T-cell (primary cell): ENCODE measurements around the gene COX11. TPM values are rescaled to one million over a fixed set of nuclear protein-coding genes. Genes with fewer than 3 reads are reported as not detected.

Experiments used
- ATAC-seq, 4 experiments: fragments of 200-7000 bp in 3 of 4; fragments of 150-1000 bp in 1 of 4; cut with Tn5 transposase; replicated peaks in 1 of 4; 1 replicate in 3 of 4; 2 replicates in 1 of 4; pipeline ENCODE4 v1.10.0; 2021; ENCODE audit warnings: moderate library complexity in 3 of 4, mild to moderate bottlenecking in 2 of 4, moderate number of reproducible peaks in 1 of 4
- CTCF ChIA-PET, 2 donors: fragments of 300-600 bp; sonication (Branson Sonifier 250); formaldehyde crosslinking; loops; one replicate each; lab custom pipeline; 2022; ENCODE audit warnings: antibody characterized with exemption in 2 of 2; lab: Charles Lee
- POLR2A ChIA-PET, 2 donors: fragments of 300-600 bp; sonication (Branson Sonifier 250); formaldehyde crosslinking; loops; one replicate each; lab custom pipeline; 2022; ENCODE audit warnings: antibody characterized with exemption in 2 of 2; lab: Charles Lee
- DNase-seq, 35 experiments: peaks; one replicate each; pipeline versions ENCODE4 v3.0.0 to v3.0.0-alpha.2; 2013 to 2023
- H3K27ac ChIP-seq: one replicate; pipeline ENCODE4 v1.5.1; 2013; ENCODE audit warnings: low read length
- H3K27me3 ChIP-seq, 2 experiments: replicated peaks in 1 of 2; 1 replicate in 1 of 2; 2 replicates in 1 of 2; pipeline versions ENCODE4 v1.6.1 to v1.7.0; 2013; ENCODE audit warnings: low read length in 1 of 2, mixed read lengths in 1 of 2; ENCODE audit not compliant: control insufficient read depth in 2 of 2, insufficient read depth in 2 of 2; ENCODE audit errors: extremely low read depth in 1 of 2
- H3K36me3 ChIP-seq, 2 donors: 1 replicate in 1 of 2; 2 replicates in 1 of 2; pipeline versions ENCODE4 v1.6.1 to v1.7.0; 2013; ENCODE audit warnings: low read length in 1 of 2; ENCODE audit not compliant: control insufficient read depth in 2 of 2, insufficient read depth in 1 of 2; ENCODE audit errors: extremely low read depth in 1 of 2
- H3K4me1 ChIP-seq, 2 experiments: 1 replicate in 1 of 2; 2 replicates in 1 of 2; pipeline versions ENCODE4 v1.6.1 to v1.7.0; 2013; ENCODE audit warnings: low read length in 2 of 2, mixed read lengths in 1 of 2; ENCODE audit not compliant: insufficient read depth in 2 of 2, control insufficient read depth in 1 of 2; ENCODE audit errors: extremely low read depth in 1 of 2
- H3K4me3 ChIP-seq, 2 donors: 1 replicate in 1 of 2; 2 replicates in 1 of 2; pipeline versions ENCODE4 v1.5.1 to v1.7.0; 2013; ENCODE audit warnings: mild to moderate bottlenecking in 2 of 2, low read length in 1 of 2, moderate library complexity in 1 of 2; ENCODE audit not compliant: control insufficient read depth in 1 of 2; ENCODE audit errors: extremely low read depth in 1 of 2
- H3K9me3 ChIP-seq: 2 replicates; pipeline ENCODE4 v1.7.0; 2013
- H3K27ac Mint-ChIP-seq, 2 donors: one replicate each; pipeline ENCODE4 v1.8.0; 2020 to 2021; ENCODE audit warnings: mild to moderate bottlenecking in 2 of 2, mixed read lengths in 2 of 2
- H3K27me3 Mint-ChIP-seq, 2 donors: one replicate each; pipeline ENCODE4 v1.8.0; 2021 to 2022; ENCODE audit warnings: mixed read lengths in 2 of 2
- H3K36me3 Mint-ChIP-seq: one replicate; pipeline ENCODE4 v1.8.0; 2021; ENCODE audit warnings: mixed read lengths
- H3K4me1 Mint-ChIP-seq, 3 donors: one replicate each; pipeline ENCODE4 v1.8.0; 2020 to 2022; ENCODE audit warnings: mixed read lengths in 3 of 3, mild to moderate bottlenecking in 1 of 3
- H3K4me3 Mint-ChIP-seq, 3 donors: one replicate each; pipeline ENCODE4 v1.8.0; 2020 to 2022; ENCODE audit warnings: mild to moderate bottlenecking in 3 of 3, mixed read lengths in 3 of 3, moderate library complexity in 3 of 3
- H3K9me3 Mint-ChIP-seq, 3 donors: one replicate each; pipeline ENCODE4 v1.8.0; 2020 to 2022; ENCODE audit warnings: mixed read lengths in 3 of 3
- WGBS: methylation state at CpG from one replicate; pipeline ENCODE4 v1.1.5; 2013; ENCODE audit warnings: missing lambda C conversion rate; ENCODE audit not compliant: insufficient coverage; 5-methylcytosine and 5-hydroxymethylcytosine counted together
- total RNA-seq, 35 experiments: library from RNA in 6 of 35; stranded (reverse) in 6 of 35; fragments of 120-200 nt in 1 of 35; gene quantifications; one replicate each; pipeline versions ENCODE4 v1.2.1 to v1.2.4 and lab custom pipeline; 2013 to 2026

The COX11 gene
- total RNA-seq, 5 donors from 2014 or later (not counting 1 experiment from before 2014, with no cell fraction given) = 37.6 to 74.1 (median 56.0) TPM

DNA sequence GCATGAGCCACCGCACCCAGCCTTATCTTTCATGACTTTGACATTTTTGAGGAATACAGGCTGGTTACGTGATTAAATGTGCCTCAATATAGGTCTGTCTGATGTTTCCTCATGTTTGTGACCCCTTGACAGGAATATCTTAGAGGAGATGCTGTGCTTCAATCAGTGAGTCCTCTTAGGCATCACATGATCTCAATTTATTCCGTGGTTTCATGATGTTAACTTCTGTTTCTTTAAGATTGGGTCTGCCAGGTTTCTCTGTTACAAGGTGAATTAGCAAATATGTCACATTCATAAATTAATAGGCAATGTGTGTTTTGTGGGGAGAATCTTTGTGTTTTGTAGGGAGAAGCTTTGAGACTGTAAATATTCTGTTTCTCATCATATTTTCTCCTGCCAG, 3.4 kb upstream of the COX11 start:
- Histone ChIP-seq H3K27me3 (no peaks in the 10 kb centered on the region), H3K4me3 (no peak overlapping the region), H3K4me1 (peaks cover 14 to 18% of the 10 kb centered on the region in 2 experiments), H3K9me3 (no peaks in the 10 kb centered on the region), H3K36me3 (peaks cover 0 to 4% of the 10 kb centered on the region in 2 donors), H3K27ac (no peak overlapping the region)
- peaks cover 4% of the 10 kb centered on the region for H3K36me3 Mint-ChIP-seq
- no peak for DNase-seq
- no peaks in the 10 kb centered on the region for H3K27me3 Mint-ChIP-seq
- no peaks in the 10 kb centered on the region for H3K9me3 Mint-ChIP-seq
- peaks cover 16% of the 10 kb centered on the region in 3 donors for H3K4me1 Mint-ChIP-seq
- H3K4me3 Mint-ChIP-seq = no peak overlapping the region
- ChIA-PET POLR2A (no interaction called here), CTCF (interaction anchor here (0.6 to 2.0 kb wide), 2 partner anchors 21 kb away, joined by 4 to 7 read pairs; no protein-coding TSS in a partner anchor)
- no peak for ATAC-seq
- no CpG with 5 or more reads among the region's 3 CpGs for WGBS
- H3K27ac Mint-ChIP-seq = no peak overlapping the region

DNA sequence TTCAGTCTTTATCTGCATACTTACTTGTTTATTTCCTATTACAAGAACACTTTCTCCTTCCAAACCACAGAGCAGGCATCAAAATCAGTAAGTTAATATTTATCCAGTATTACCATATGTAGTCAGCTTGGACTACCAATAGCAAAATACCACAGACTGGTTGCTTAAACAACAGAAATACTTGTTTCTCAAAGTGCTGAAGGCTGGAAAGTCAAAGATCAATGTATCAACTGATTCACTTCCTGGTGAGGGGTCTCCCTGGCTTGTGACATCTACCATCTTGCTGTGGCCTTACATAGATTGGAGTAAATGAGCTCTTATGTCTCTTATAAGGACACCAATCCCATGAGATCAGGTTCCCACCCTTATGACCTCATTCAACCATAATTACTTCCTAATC, 2.7 kb upstream of the COX11 start:
- POLR2A ChIA-PET = interaction anchor here in 1 of 2 donors (0.5 kb wide), 1 partner anchor 33 kb away, joined by 8 read pairs; no protein-coding TSS in a partner anchor
- CTCF ChIA-PET = interaction anchor here in 1 of 2 donors (0.6 kb wide), 1 partner anchor 21 kb away, joined by 4 read pairs; no protein-coding TSS in a partner anchor

GRCh38 chr17:54969658-54970572, 1.5 kb upstream of the COX11 start:
- 61% methylated on average over 2 of the region's 7 CpGs for WGBS
- Mint-ChIP-seq H3K27me3 (no peaks in the 10 kb centered on the region), H3K4me3 (peak overlapping the region in 1 of 3 donors; percentile 4), H3K9me3 (no peaks in the 10 kb centered on the region), H3K27ac (peak overlapping the region in 1 of 2 donors; percentile 17), H3K4me1 (peaks cover 26 to 29% (median 28%) of the 10 kb centered on the region in 3 donors), H3K36me3 (peaks cover 2% of the 10 kb centered on the region)
- POLR2A ChIA-PET = no interaction called here
- Histone ChIP-seq H3K9me3 (no peaks in the 10 kb centered on the region), H3K36me3 (peaks cover under 1 to 4% of the 10 kb centered on the region in 2 donors), H3K27me3 (no peaks in the 10 kb centered on the region), H3K4me1 (peaks cover 15 to 21% of the 10 kb centered on the region in 2 experiments), H3K4me3 (no peak overlapping the region), H3K27ac (no peak overlapping the region)
- DNase-seq (peak in 1 of 35 experiments; percentile 6), ATAC-seq (no peak)
- CTCF ChIA-PET = interaction anchor here in 1 of 2 donors (0.8 to 1.6 kb wide), 2 partner anchors 19 to 23 kb away, joined by 3 to 6 read pairs; no protein-coding TSS in a partner anchor

More for the DNA sequence above, 2.7 kb upstream of the COX11 start:
- Mint-ChIP-seq H3K9me3 (no peaks in the 10 kb centered on the region), H3K27ac (no peak overlapping the region), H3K4me3 (no peak overlapping the region), H3K27me3 (no peaks in the 10 kb centered on the region), H3K4me1 (peaks cover 22 to 24% (median 23%) of the 10 kb centered on the region in 3 donors), H3K36me3 (peaks cover 2% of the 10 kb centered on the region)
- Histone ChIP-seq H3K4me3 (no peak overlapping the region), H3K27ac (no peak overlapping the region), H3K36me3 (peaks cover 0 to 4% of the 10 kb centered on the region in 2 donors), H3K9me3 (no peaks in the 10 kb centered on the region), H3K27me3 (no peaks in the 10 kb centered on the region), H3K4me1 (peaks cover 15 to 21% of the 10 kb centered on the region in 2 experiments)
- ATAC-seq = no peak
- no peak for DNase-seq

GRCh38 chr17:54968988-54969332, 506 bp upstream of the COX11 start:
- H3K36me3 Mint-ChIP-seq = peaks cover 2% of the 10 kb centered on the region
- peaks cover 26 to 29% (median 28%) of the 10 kb centered on the region in 3 donors for H3K4me1 Mint-ChIP-seq
- peak overlapping the region; percentile 89 to 96 for H3K4me3 ChIP-seq
- POLR2A ChIA-PET = no interaction called here
- peak; percentile 18 to 28 (median 23) for ATAC-seq
- H3K27ac ChIP-seq = peak overlapping the region; percentile 62
- H3K9me3 Mint-ChIP-seq = no peaks in the 10 kb centered on the region
- no peaks in the 10 kb centered on the region for H3K27me3 Mint-ChIP-seq
- H3K9me3 ChIP-seq = no peaks in the 10 kb centered on the region
- H3K27ac Mint-ChIP-seq = no peak overlapping the region
- H3K4me1 ChIP-seq = peaks cover 15 to 21% of the 10 kb centered on the region in 2 experiments
- H3K4me3 Mint-ChIP-seq = no peak overlapping the region
- WGBS = 0% methylated on average over 8 of the region's 13 CpGs
- H3K36me3 ChIP-seq = peaks cover 4 to 5% of the 10 kb centered on the region in 2 donors
- H3K27me3 ChIP-seq = no peaks in the 10 kb centered on the region
- CTCF ChIA-PET = interaction anchor here in 1 of 2 donors (0.8 to 1.6 kb wide), 3 partner anchors 20 to 268 kb away, joined by 3 to 6 read pairs (median 3); no protein-coding TSS in a partner anchor
- DNase-seq = peak in 4 of 35 experiments; percentile 1 to 28 (median 8)

DNA sequence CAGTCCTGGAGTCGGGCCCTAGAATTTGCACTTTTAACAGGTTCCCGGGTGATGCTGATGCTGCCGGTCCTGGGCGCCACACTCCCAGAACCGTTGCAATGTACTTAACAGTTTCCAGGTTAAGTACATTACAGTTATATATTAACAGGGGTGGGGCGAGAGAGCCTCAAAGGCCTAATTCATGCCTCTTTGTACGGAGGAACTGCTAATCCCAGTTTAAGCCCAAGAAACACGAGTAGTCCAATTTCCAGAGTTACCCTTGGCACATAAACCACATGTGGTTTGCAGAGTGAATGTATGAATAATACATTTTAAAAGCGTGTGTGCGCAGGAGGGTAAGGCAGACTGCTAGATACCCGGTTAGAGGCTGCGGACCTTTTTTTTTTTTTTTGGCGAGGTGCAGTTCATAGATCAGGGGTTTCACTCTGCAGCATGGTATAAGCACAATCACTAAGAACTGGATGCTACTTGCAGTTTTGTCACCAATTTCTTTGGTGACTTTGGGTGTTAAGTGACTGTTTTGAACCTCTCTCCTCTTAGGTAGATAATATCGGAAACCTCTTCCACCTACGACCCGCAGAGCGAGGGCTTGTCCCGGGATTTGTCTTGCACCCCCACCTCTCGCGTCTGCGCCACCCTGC, 713 bp downstream of the COX11 start:
- H3K27ac Mint-ChIP-seq = no peak overlapping the region
- H3K4me3 Mint-ChIP-seq = no peak overlapping the region
- Histone ChIP-seq H3K9me3 (no peaks in the 10 kb centered on the region), H3K36me3 (peaks cover 0 to 8% of the 10 kb centered on the region in 2 donors), H3K4me3 (peak overlapping the region; percentile 89 to 96), H3K27me3 (no peaks in the 10 kb centered on the region), H3K27ac (peak overlapping the region; percentile 62), H3K4me1 (peaks cover 15 to 21% of the 10 kb centered on the region in 2 experiments)
- no peaks in the 10 kb centered on the region for H3K9me3 Mint-ChIP-seq
- peaks cover 6% of the 10 kb centered on the region for H3K36me3 Mint-ChIP-seq
- peak; percentile 2 to 31 (median 17) for ATAC-seq
- H3K4me1 Mint-ChIP-seq = peaks cover 27 to 29% (median 28%) of the 10 kb centered on the region in 3 donors
- WGBS = 0% methylated on average over 10 of the region's 21 CpGs
- CTCF ChIA-PET = no interaction called here
- POLR2A ChIA-PET = no interaction called here
- H3K27me3 Mint-ChIP-seq = no peaks in the 10 kb centered on the region
- peak in 7 of 35 experiments; percentile 1 to 51 (median 17) for DNase-seq

DNA sequence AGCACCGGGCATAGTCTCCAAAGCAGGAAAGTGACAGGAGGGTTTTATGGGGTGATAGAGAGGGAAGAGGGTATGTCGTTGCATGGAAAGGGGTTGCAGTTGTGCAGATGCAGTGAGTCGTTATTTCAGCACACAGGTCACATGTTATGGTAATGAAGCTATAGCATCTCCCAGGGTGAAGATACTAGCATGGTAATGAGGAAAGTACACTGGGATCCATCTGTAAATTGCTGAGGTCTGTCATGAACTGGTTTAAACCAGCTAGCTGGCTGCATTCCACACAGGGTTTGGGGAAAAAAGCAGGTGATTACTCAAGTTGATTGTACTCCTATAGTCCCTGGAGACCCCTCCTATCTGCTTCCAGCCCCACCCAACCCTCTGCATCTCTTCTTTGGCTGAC, 11.7 kb downstream of the COX11 start:
- H3K27ac Mint-ChIP-seq = no peak overlapping the region

More for the DNA sequence above, 11.7 kb downstream of the COX11 start:
- Mint-ChIP-seq H3K4me3 (no peak overlapping the region), H3K27me3 (no peaks in the 10 kb centered on the region), H3K36me3 (peaks cover 34% of the 10 kb centered on the region), H3K9me3 (no peaks in the 10 kb centered on the region), H3K4me1 (peaks cover 0 to 2% (median 0%) of the 10 kb centered on the region in 3 donors)
- CTCF ChIA-PET = no interaction called here
- H3K27ac ChIP-seq = no peak overlapping the region
- DNase-seq (no peak), ATAC-seq (no peak)
- peaks cover 0 to 25% of the 10 kb centered on the region in 2 donors for H3K36me3 ChIP-seq
- no peak overlapping the region for H3K4me3 ChIP-seq
- H3K4me1 ChIP-seq = no peaks in the 10 kb centered on the region
- 100% methylated on average over 3 of the region's 3 CpGs for WGBS
- POLR2A ChIA-PET = no interaction called here
- H3K9me3 ChIP-seq = no peaks in the 10 kb centered on the region
- no peaks in the 10 kb centered on the region for H3K27me3 ChIP-seq
